Activated T-cell treated with anti-CD3 and anti-CD28 coated beads for 1 hour (primary cell): ENCODE data around the gene CFAP251.
"Not testable (repeated sequence)": the region's sequence is repeated elsewhere in the genome, so short reads cannot be mapped to it uniquely, and the experiment has no call there.

ENCODE experiments used
- DNase-seq: peaks from one replicate; pipeline ENCODE4 v3.0.0-alpha.2; 2020; ENCODE audit warnings: low read depth

Gene CFAP251

GRCh38 chr12:122028165-122028904 lies 109.9 kb downstream of the CFAP251 start:
- DNase-seq: no peak

DNA sequence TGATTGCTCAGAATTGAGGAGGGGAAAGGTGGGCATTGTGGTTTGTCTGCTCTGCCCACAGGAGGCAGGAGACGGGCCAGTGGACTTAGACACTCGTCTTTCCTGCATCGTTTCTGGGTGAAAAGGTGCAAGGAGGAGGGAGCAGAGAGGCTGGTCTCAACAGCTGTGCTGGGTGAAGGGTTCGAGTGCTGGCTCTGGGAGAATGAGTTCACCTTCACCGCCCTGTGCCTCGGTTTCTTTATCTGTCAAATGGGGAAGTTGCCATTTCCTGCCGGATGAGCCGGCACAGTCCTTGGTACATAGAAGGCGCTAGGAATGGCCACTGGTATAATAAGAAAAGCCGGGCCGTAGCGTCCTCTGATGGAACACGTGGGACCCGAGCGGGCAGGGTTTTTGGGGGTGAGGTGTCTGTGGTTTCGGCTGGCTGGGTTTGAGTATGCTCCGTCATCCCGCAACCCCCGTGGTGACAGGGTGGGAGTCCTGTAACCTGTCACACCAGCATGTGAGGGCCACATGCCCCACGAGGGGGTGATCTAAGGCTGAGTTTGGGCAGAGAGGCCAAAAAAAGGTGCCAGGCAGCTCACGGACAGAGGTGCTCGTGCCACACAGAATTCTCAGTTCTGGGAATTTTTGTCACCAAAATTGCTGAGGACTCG lies 110.6 kb downstream of the CFAP251 start:
- DNase-seq: no peak

- no peak for DNase-seq
Measured at GRCh38 chr12:122029620-122030423, 111.4 kb downstream of the CFAP251 start.

DNA sequence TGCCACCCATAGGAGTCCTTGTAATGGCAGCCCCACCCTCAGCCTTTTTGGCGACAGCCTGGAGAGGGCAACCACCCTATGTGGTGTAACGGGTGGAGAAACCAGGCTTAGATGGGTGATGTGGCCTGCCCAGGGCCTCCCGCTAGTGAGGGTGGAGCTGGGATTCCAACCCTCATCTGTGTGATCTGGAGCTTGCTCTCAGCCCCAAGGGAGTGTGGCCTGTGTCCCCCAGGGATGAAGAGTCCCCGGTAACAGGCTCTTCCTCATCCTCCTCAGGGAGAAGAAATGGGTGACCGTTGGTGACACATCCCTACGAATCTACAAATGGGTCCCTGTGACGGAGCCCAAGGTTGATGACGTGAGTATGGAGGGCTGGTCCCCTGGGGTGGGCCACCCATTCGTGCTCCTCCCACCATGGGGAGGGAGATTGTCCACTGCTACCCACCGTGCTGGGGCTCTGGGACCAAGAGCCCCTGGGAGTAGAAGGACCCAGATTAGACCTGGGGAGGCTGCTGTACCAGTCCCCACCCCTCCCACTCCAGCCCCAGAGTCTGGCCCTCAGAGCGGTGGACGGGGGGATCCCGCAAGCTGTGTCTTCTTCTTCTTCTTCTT lies 112.1 kb downstream of the CFAP251 start:
- DNase-seq: no peak

- peak; percentile 51 for DNase-seq
Measured at GRCh38 chr12:122031342-122032216, 113.2 kb downstream of the CFAP251 start.

DNA sequence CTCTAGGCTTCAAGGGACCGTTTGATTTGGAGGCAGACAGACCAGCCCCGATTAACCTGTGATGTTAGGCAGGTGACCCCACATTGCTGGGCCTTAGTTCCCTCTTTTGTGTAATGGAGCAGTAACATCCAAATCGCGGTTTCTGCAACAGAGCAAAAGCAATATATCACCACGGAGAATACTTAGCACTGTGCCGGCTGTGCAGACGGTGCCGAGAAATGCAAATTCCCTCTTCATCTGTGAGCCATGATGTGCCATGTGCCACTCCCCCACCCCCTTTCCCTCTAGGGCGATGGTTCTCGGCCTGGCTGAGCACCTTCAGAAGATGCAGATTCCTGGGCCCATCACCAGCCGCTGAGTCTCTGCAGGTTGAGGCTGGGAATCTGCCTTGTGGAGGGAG lies 114.2 kb downstream of the CFAP251 start:
- DNase-seq: no peak

GRCh38 chr12:122035292-122035691 lies 116.9 kb downstream of the CFAP251 start:
- no peak for DNase-seq

GRCh38 chr12:122036153-122036552 lies 117.8 kb downstream of the CFAP251 start:
- DNase-seq: no peak

- no peak for DNase-seq
Measured at GRCh38 chr12:122040579-122041386, 122.4 kb downstream of the CFAP251 start.

DNA sequence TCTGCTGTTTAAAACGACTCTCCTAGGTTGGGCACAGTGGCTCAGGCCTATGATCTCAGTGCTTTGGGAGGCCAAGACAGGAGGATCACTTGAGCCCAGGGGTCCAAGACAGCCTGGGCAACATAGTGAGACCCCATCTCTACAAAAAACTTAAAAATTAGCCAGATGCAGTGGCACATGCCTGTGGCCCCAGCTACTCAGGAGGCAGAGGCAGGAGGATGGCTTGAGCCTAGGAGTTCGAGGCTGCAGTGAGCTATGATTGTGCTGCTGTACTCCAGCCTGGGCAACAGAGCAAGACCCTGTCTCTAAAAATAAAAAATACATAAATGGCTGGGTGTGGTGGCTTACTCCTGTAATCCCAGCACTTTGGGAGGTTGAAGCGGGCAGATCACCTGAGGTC lies 123.1 kb downstream of the CFAP251 start:
- not testable (repeated sequence) for DNase-seq

DNA sequence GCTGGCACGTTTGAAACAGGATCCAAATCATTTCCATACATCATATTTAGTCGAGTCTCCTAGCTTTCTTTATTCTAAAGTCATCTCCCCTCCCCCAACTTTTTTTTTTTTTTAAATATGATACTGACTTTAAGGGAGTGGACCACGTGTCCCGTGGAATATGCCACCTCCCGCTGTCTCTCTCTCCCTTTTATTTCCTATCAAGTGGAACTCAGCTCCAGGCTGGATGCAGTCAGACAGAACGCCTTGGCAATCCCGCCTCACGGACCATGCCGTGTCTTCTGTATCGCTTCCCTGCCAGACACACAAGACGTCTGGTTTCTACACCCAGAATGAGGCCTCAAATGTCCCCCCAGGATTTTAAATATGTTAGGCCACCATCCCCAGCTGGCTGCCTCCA lies 124.5 kb downstream of the CFAP251 start:
- DNase-seq: no peak

DNA sequence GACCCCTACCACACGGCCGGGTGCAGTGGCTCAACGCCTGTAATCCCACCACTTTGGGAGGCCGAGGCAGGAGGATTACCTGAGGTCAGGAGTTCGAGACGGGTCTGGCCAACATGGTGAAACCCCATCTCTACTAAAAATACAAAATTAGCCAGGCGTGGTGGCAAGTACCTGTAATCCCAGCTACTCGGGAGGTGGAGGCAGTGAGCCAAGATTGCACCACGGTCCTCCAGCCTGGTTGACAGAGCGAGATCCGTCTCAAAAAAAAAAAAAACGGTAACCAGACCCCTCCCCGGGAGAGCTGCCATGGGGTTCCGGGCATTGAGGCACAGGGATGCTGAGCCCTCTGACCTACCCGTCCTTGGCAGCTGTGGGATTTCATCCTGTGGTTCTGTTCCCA lies 125.1 kb downstream of the CFAP251 start:
- DNase-seq: no peak

GRCh38 chr12:122045262-122045661 lies 126.9 kb downstream of the CFAP251 start:
- no peak for DNase-seq

- DNase-seq: no peak
Measured at GRCh38 chr12:122046145-122046544, 127.8 kb downstream of the CFAP251 start.

GRCh38 chr12:122048151-122048550 lies 129.8 kb downstream of the CFAP251 start:
- DNase-seq: no peak

- DNase-seq: no peak
Measured at GRCh38 chr12:122049827-122050226, 131.4 kb downstream of the CFAP251 start.

GRCh38 chr12:122050706-122051105 lies 132.3 kb downstream of the CFAP251 start:
- DNase-seq: no peak

DNA sequence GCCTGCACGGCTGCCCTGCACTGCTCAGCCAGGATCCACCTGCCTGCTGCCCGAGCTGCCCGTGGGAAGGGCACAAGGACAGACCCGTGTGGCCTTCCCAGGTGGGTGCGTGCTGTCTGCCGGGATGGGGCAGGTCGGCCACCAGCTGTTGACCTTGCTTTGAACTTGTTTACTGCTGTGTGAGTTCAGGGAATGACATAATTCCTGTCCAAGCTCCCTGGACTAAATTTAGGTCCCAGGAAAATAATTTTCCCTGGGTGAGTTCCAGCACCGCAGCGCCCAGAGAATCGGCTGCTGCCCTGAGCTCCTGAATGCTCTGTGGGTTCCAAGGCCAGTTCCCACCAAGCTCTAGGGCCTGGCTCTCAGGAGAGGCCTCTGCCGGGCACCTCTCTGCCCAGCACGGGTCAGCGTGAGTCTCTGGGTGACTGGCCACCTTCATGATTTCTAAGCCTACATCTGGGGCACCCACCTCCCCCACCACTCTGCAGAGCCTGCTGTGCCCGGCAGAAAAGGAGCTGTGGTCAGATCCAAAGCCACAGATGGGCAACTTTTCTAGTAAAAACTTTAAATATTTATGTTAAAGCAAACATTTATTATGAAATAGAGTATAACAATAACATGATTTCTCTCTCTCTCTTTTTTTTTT lies 133.0 kb downstream of the CFAP251 start:
- DNase-seq: no peak

DNA sequence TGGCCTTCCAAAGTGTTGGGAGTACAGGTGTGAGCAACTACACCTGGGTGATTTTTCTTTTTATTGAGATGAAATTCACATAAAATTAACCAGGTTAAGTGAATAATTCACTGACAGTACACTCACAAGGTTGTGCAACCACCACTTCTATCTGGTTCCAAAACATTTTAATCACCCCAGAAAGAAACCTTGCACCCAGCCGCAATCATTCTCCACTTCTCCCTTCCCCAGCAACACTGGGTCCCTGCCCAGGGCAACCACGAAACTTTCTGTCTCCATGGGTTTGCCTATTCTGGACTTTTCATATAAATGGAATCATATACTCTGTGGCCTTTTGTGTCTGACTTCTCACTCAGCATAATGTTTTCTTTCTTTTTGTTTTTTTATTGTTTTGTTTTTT lies 133.9 kb downstream of the CFAP251 start:
- no peak for DNase-seq
